ENCODE measurements around the gene FTO.
A peak's percentile ranks its signal among the peaks of the same experiment; 100 is the strongest.

Gene FTO

GRCh38 chr16:54145881-54146280 lies 441.9 kb downstream of the FTO start:
- Histone ChIP-seq H2AK5ac (ENCODE audit: low read depth, low read length) (no peak overlapping the region), H2BK120ac (ENCODE audit: low read depth, low read length) (no peak overlapping the region), H3K18ac (ENCODE audit: low read length) (no peak overlapping the region), H3K23ac (ENCODE audit: low read depth, low read length, poor library complexity) (no peak overlapping the region), H3K4me3 (ENCODE audit: low read length in 2 of 2) (no peak overlapping the region), H3K9ac (ENCODE audit: low read depth, low read length, poor library complexity) (no peak overlapping the region), H2BK5ac (ENCODE audit: low read length) (no peak overlapping the region), H3K14ac (ENCODE audit: low read length) (no peak overlapping the region), H3K4me1 (ENCODE audit: control insufficient read depth in 2 of 2, insufficient read depth in 1 of 2, low read depth in 1 of 2, low read length in 2 of 2) (peaks cover 0 to 5% of the 10 kb centered on the region in 2 donors), H3K79me1 (ENCODE audit: low read depth, low read length) (no peaks in the 10 kb centered on the region), H3K9me3 (replicated peaks in 1 of 2; ENCODE audit: control insufficient read depth in 2 of 2, insufficient read depth in 1 of 2, low read depth in 1 of 2, low read length in 2 of 2) (peaks cover 0 to 11% of the 10 kb centered on the region in 2 donors), H2BK15ac (ENCODE audit: low read length) (no peak overlapping the region), H3K27me3 (ENCODE audit: control insufficient read depth in 3 of 3, insufficient read depth in 3 of 3, low read depth in 1 of 3, low read length in 3 of 3) (peaks cover 0 to 5% (median 0%) of the 10 kb centered on the region in 3 experiments), H4K8ac (ENCODE audit: low read depth, low read length) (no peak overlapping the region), H3K4me2 (ENCODE audit: insufficient read depth, low read length, poor library complexity, severe bottlenecking) (no peak overlapping the region), H3K4ac (ENCODE audit: low read length) (no peak overlapping the region), H2AFZ (ENCODE audit: low read length) (no peak overlapping the region), H3K27ac (replicated peaks; ENCODE audit: low read length) (no peak overlapping the region), H2BK12ac (ENCODE audit: low read length) (no peak overlapping the region), H4K91ac (ENCODE audit: low read depth, low read length, poor library complexity) (no peak overlapping the region), H3K36me3 (replicated peaks in 1 of 2; ENCODE audit: control insufficient read depth in 2 of 2, insufficient read depth in 2 of 2, low read length in 2 of 2) (no peaks in the 10 kb centered on the region)
- DNase-seq (ENCODE audit: low spot score): no peak
- WGBS, 2 donors (ENCODE audit: extremely low coverage in 2 of 2, insufficient read length in 2 of 2, insufficient replicate concordance in 1 of 2): no CpG with 5 or more reads among the region's 4 CpGs

GRCh38 chr16:54148974-54149373 lies 445.0 kb downstream of the FTO start:
- no peak overlapping the region for H3K4ac ChIP-seq (ENCODE audit: low read length)
- H2BK15ac ChIP-seq (ENCODE audit: low read length): no peak overlapping the region
- no peak overlapping the region for H3K9ac ChIP-seq (ENCODE audit: low read depth, low read length, poor library complexity)
- no peak overlapping the region for H3K27ac ChIP-seq (replicated peaks; ENCODE audit: low read length)
- no peak overlapping the region for H3K18ac ChIP-seq (ENCODE audit: low read length)
- H3K36me3 ChIP-seq (replicated peaks in 1 of 2; ENCODE audit: control insufficient read depth in 2 of 2, insufficient read depth in 2 of 2, low read length in 2 of 2): no peaks in the 10 kb centered on the region
- peaks cover 0 to 5% (median 0%) of the 10 kb centered on the region in 3 experiments for H3K27me3 ChIP-seq (ENCODE audit: control insufficient read depth in 3 of 3, insufficient read depth in 3 of 3, low read depth in 1 of 3, low read length in 3 of 3)
- no peak overlapping the region for H2BK5ac ChIP-seq (ENCODE audit: low read length)
- no CpG with 5 or more reads among the region's 4 CpGs for WGBS, 2 donors (ENCODE audit: extremely low coverage in 2 of 2, insufficient read length in 2 of 2, insufficient replicate concordance in 1 of 2)
- H3K9me3 ChIP-seq (replicated peaks in 1 of 2; ENCODE audit: control insufficient read depth in 2 of 2, insufficient read depth in 1 of 2, low read depth in 1 of 2, low read length in 2 of 2): peaks cover 0 to 8% of the 10 kb centered on the region in 2 donors
- DNase-seq (ENCODE audit: low spot score): no peak
- no peak overlapping the region for H3K23ac ChIP-seq (ENCODE audit: low read depth, low read length, poor library complexity)
- no peak overlapping the region for H3K4me2 ChIP-seq (ENCODE audit: insufficient read depth, low read length, poor library complexity, severe bottlenecking)
- H2BK12ac ChIP-seq (ENCODE audit: low read length): no peak overlapping the region
- no peak overlapping the region for H3K14ac ChIP-seq (ENCODE audit: low read length)
- no peak overlapping the region for H4K91ac ChIP-seq (ENCODE audit: low read depth, low read length, poor library complexity)
- H2AK5ac ChIP-seq (ENCODE audit: low read depth, low read length): no peak overlapping the region
- no peak overlapping the region for H2AFZ ChIP-seq (ENCODE audit: low read length)
- no peak overlapping the region for H3K4me3 ChIP-seq (ENCODE audit: low read length in 2 of 2)
- H4K8ac ChIP-seq (ENCODE audit: low read depth, low read length): no peak overlapping the region
- no peak overlapping the region for H2BK120ac ChIP-seq (ENCODE audit: low read depth, low read length)
- peaks cover 0 to 10% of the 10 kb centered on the region in 2 donors for H3K4me1 ChIP-seq (ENCODE audit: control insufficient read depth in 2 of 2, insufficient read depth in 1 of 2, low read depth in 1 of 2, low read length in 2 of 2)
- no peaks in the 10 kb centered on the region for H3K79me1 ChIP-seq (ENCODE audit: low read depth, low read length)

GRCh38 chr16:54150861-54151260 lies 446.9 kb downstream of the FTO start:
- no CpG with 5 or more reads among the region's 12 CpGs for WGBS, 2 donors (ENCODE audit: extremely low coverage in 2 of 2, insufficient read length in 2 of 2, insufficient replicate concordance in 1 of 2)
- H3K9me3 ChIP-seq (replicated peaks in 1 of 2; ENCODE audit: control insufficient read depth in 2 of 2, insufficient read depth in 1 of 2, low read depth in 1 of 2, low read length in 2 of 2): peaks cover 0 to 1% of the 10 kb centered on the region in 2 donors

GRCh38 chr16:54152362-54153239 lies 448.6 kb downstream of the FTO start:
- H3K4ac ChIP-seq (ENCODE audit: low read length): no peak overlapping the region
- no peak overlapping the region for H3K4me2 ChIP-seq (ENCODE audit: insufficient read depth, low read length, poor library complexity, severe bottlenecking)
- no peak overlapping the region for H3K4me3 ChIP-seq (ENCODE audit: low read length in 2 of 2)
- H2AK5ac ChIP-seq (ENCODE audit: low read depth, low read length): no peak overlapping the region
- no peak overlapping the region for H2AFZ ChIP-seq (ENCODE audit: low read length)
- no peak overlapping the region for H2BK12ac ChIP-seq (ENCODE audit: low read length)
- H3K14ac ChIP-seq (ENCODE audit: low read length): no peak overlapping the region
- H2BK120ac ChIP-seq (ENCODE audit: low read depth, low read length): no peak overlapping the region
- peak overlapping the region; percentile 9 for H3K27ac ChIP-seq (replicated peaks; ENCODE audit: low read length)
- no peak overlapping the region for H2BK5ac ChIP-seq (ENCODE audit: low read length)
- no peak overlapping the region for H3K18ac ChIP-seq (ENCODE audit: low read length)
- no CpG with 5 or more reads among the region's 19 CpGs for WGBS, 2 donors (ENCODE audit: extremely low coverage in 2 of 2, insufficient read length in 2 of 2, insufficient replicate concordance in 1 of 2)
- H3K9me3 ChIP-seq (replicated peaks in 1 of 2; ENCODE audit: control insufficient read depth in 2 of 2, insufficient read depth in 1 of 2, low read depth in 1 of 2, low read length in 2 of 2): peaks cover 0 to 5% of the 10 kb centered on the region in 2 donors
- no peaks in the 10 kb centered on the region for H3K79me1 ChIP-seq (ENCODE audit: low read depth, low read length)
- H3K9ac ChIP-seq (ENCODE audit: low read depth, low read length, poor library complexity): no peak overlapping the region
- H4K91ac ChIP-seq (ENCODE audit: low read depth, low read length, poor library complexity): no peak overlapping the region
- peaks cover 0 to 10% of the 10 kb centered on the region in 2 donors for H3K4me1 ChIP-seq (ENCODE audit: control insufficient read depth in 2 of 2, insufficient read depth in 1 of 2, low read depth in 1 of 2, low read length in 2 of 2)
- no peak overlapping the region for H4K8ac ChIP-seq (ENCODE audit: low read depth, low read length)
- DNase-seq (ENCODE audit: low spot score): no peak
- H3K36me3 ChIP-seq (replicated peaks in 1 of 2; ENCODE audit: control insufficient read depth in 2 of 2, insufficient read depth in 2 of 2, low read length in 2 of 2): peaks cover 0 to 2% of the 10 kb centered on the region in 2 donors
- H3K23ac ChIP-seq (ENCODE audit: low read depth, low read length, poor library complexity): no peak overlapping the region
- H2BK15ac ChIP-seq (ENCODE audit: low read length): no peak overlapping the region
- peaks cover 0 to 5% (median 0%) of the 10 kb centered on the region in 3 experiments for H3K27me3 ChIP-seq (ENCODE audit: control insufficient read depth in 3 of 3, insufficient read depth in 3 of 3, low read depth in 1 of 3, low read length in 3 of 3)

More at GRCh38 chr16:54150861-54151260, 446.9 kb downstream of the FTO start:
- Histone ChIP-seq H3K4me1 (ENCODE audit: control insufficient read depth in 2 of 2, insufficient read depth in 1 of 2, low read depth in 1 of 2, low read length in 2 of 2) (peaks cover 0 to 10% of the 10 kb centered on the region in 2 donors), H2BK15ac (ENCODE audit: low read length) (no peak overlapping the region), H3K4me3 (ENCODE audit: low read length in 2 of 2) (no peak overlapping the region), H2BK120ac (ENCODE audit: low read depth, low read length) (no peak overlapping the region), H2BK12ac (ENCODE audit: low read length) (no peak overlapping the region), H4K91ac (ENCODE audit: low read depth, low read length, poor library complexity) (no peak overlapping the region), H4K8ac (ENCODE audit: low read depth, low read length) (no peak overlapping the region), H3K36me3 (replicated peaks in 1 of 2; ENCODE audit: control insufficient read depth in 2 of 2, insufficient read depth in 2 of 2, low read length in 2 of 2) (no peaks in the 10 kb centered on the region), H2BK5ac (ENCODE audit: low read length) (no peak overlapping the region), H3K27me3 (ENCODE audit: control insufficient read depth in 3 of 3, insufficient read depth in 3 of 3, low read depth in 1 of 3, low read length in 3 of 3) (peaks cover 0 to 5% (median 0%) of the 10 kb centered on the region in 3 experiments), H2AFZ (ENCODE audit: low read length) (no peak overlapping the region), H3K27ac (replicated peaks; ENCODE audit: low read length) (no peak overlapping the region), H3K9ac (ENCODE audit: low read depth, low read length, poor library complexity) (no peak overlapping the region), H3K18ac (ENCODE audit: low read length) (no peak overlapping the region), H3K79me1 (ENCODE audit: low read depth, low read length) (no peaks in the 10 kb centered on the region), H2AK5ac (ENCODE audit: low read depth, low read length) (no peak overlapping the region), H3K14ac (ENCODE audit: low read length) (no peak overlapping the region), H3K4ac (ENCODE audit: low read length) (no peak overlapping the region), H3K4me2 (ENCODE audit: insufficient read depth, low read length, poor library complexity, severe bottlenecking) (no peak overlapping the region), H3K23ac (ENCODE audit: low read depth, low read length, poor library complexity) (no peak overlapping the region)
- no peak for DNase-seq (ENCODE audit: low spot score)

All from neuronal stem cell (in vitro differentiated cells).